Glutamatergic neuron (in vitro differentiated cells): ENCODE data around the gene RPTOR. TPM values are rescaled to one million over a fixed set of nuclear protein-coding genes. Genes with fewer than 3 reads are reported as not detected.

Experiments used
- DNase-seq: peaks from one replicate; pipeline ENCODE4 v3.0.0; 2022
- H3K27ac Mint-ChIP-seq: one replicate; pipeline ENCODE4 v1.8.0; 2020; ENCODE audit warnings: mild to moderate bottlenecking, mixed read lengths, inconsistent platforms; ENCODE audit not compliant: unreplicated experiment
- H3K27me3 Mint-ChIP-seq: one replicate; pipeline ENCODE4 v1.8.0; 2020; ENCODE audit warnings: mild to moderate bottlenecking, moderate library complexity, mixed read lengths, inconsistent platforms; ENCODE audit not compliant: unreplicated experiment
- H3K36me3 Mint-ChIP-seq: one replicate; pipeline ENCODE4 v1.8.0; 2020; ENCODE audit warnings: mild to moderate bottlenecking, mixed read lengths, inconsistent platforms; ENCODE audit not compliant: unreplicated experiment
- H3K4me1 Mint-ChIP-seq: one replicate; pipeline ENCODE4 v1.8.0; 2020; ENCODE audit warnings: mild to moderate bottlenecking, low read depth, mixed read lengths, inconsistent platforms; ENCODE audit not compliant: unreplicated experiment
- H3K4me3 Mint-ChIP-seq: one replicate; pipeline ENCODE4 v1.8.0; 2020; ENCODE audit warnings: mild to moderate bottlenecking, mixed read lengths, inconsistent platforms; ENCODE audit not compliant: unreplicated experiment
- H3K9me3 Mint-ChIP-seq: one replicate; pipeline ENCODE4 v1.8.0; 2020; ENCODE audit warnings: mild to moderate bottlenecking, moderate library complexity, mixed read lengths, inconsistent platforms; ENCODE audit not compliant: unreplicated experiment
- CTCF ChIP-seq: fragments of 200-600 bp; sonication (generic); IDR thresholded peaks from one replicate; pipeline ENCODE4 v1.5.0; 2021; ENCODE audit not compliant: partially characterized antibody, unreplicated experiment
- total RNA-seq: library from RNA; stranded (reverse); fragmentation: NEBNext Ultra II Directional; extraction: Animal tissue kit (Norgen Biotek cat#: 25700); gene quantifications from one replicate; pipeline ENCODE4 v1.2.1, GENCODE V29; 2021; ENCODE audit not compliant: unreplicated experiment

The RPTOR gene
- total RNA-seq, 1 donor from 2014 or later, result 39.8 TPM

- H3K36me3 Mint-ChIP-seq, result peaks cover 18% of the 10 kb centered on the region
- H3K4me1 Mint-ChIP-seq, result peaks cover 5% of the 10 kb centered on the region
- DNase-seq, result peak; percentile 19
- no peak for TF ChIP-seq CTCF
- peaks cover 6% of the 10 kb centered on the region for H3K27me3 Mint-ChIP-seq
- H3K4me3 Mint-ChIP-seq, result no peak overlapping the region
- no peak overlapping the region for H3K27ac Mint-ChIP-seq
- peaks cover 7% of the 10 kb centered on the region for H3K9me3 Mint-ChIP-seq
Measured at GRCh38 chr17:80948976-80949450, 404.4 kb downstream of the RPTOR start.

GRCh38 chr17:80949451-80950421 lies 405.1 kb downstream of the RPTOR start:
- Mint-ChIP-seq H3K4me1 (no peaks in the 10 kb centered on the region), H3K36me3 (peaks cover 14% of the 10 kb centered on the region), H3K27ac (no peak overlapping the region), H3K9me3 (peaks cover 8% of the 10 kb centered on the region), H3K4me3 (no peak overlapping the region), H3K27me3 (peaks cover 2% of the 10 kb centered on the region)
- DNase-seq, result peak; percentile 7
- TF ChIP-seq CTCF, result no peak

- H3K36me3 Mint-ChIP-seq, result peaks cover 19% of the 10 kb centered on the region
- H3K4me3 Mint-ChIP-seq, result no peak overlapping the region
- no peak overlapping the region for H3K27ac Mint-ChIP-seq
Measured at GRCh38 chr17:80950466-80951120, 406.0 kb downstream of the RPTOR start.

GRCh38 chr17:80951121-80952090 lies 406.8 kb downstream of the RPTOR start:
- TF ChIP-seq CTCF, result no peak
- Mint-ChIP-seq H3K27me3 (peaks cover 2% of the 10 kb centered on the region), H3K4me3 (no peak overlapping the region), H3K36me3 (peaks cover 11% of the 10 kb centered on the region), H3K4me1 (no peaks in the 10 kb centered on the region), H3K9me3 (peaks cover 8% of the 10 kb centered on the region), H3K27ac (no peak overlapping the region)
- no peak for DNase-seq

More at GRCh38 chr17:80950466-80951120, 406.0 kb downstream of the RPTOR start:
- TF ChIP-seq CTCF, result no peak
- Mint-ChIP-seq H3K27me3 (peaks cover 2% of the 10 kb centered on the region), H3K4me1 (no peaks in the 10 kb centered on the region), H3K9me3 (peaks cover 11% of the 10 kb centered on the region)
- no peak for DNase-seq
